ENCODE measurements around the gene TCTN3.

- TF ChIP-seq CTCF (IDR thresholded peaks at IDR 0.05; ENCODE audit: insufficient read depth, low read depth, low read length) = no peak
- no peak for TF ChIP-seq EZH2 (IDR thresholded peaks at IDR 0.05; ENCODE audit: insufficient read depth, low read length)
Observed at GRCh38 chr10:95661818-95662217, 31.9 kb downstream of the TCTN3 start.
